HepG2 (cell line): ENCODE results near the gene TEKT5. TPM values are rescaled to one million over a fixed set of nuclear protein-coding genes. Genes with fewer than 3 reads are reported as not detected.

Experiments
- ATF1 ChIP-seq: IDR thresholded peaks from 2 replicates; pipeline ENCODE4 v1.6.1; 2016; ENCODE audit warnings: mild to moderate bottlenecking, control low read depth
- CEBPB ChIP-seq: IDR thresholded peaks from 2 replicates; pipeline ENCODE4 v1.6.1; 2011; ENCODE audit warnings: low read depth, low read length, improper control_type of control experiment, borderline replicate concordance
- HNRNPLL ChIP-seq: fragments of 200-400 bp; formaldehyde crosslinking; IDR thresholded peaks from 2 replicates; pipeline ENCODE4 v1.6.1; 2017; ENCODE audit warnings: mild to moderate bottlenecking, low read depth, low read length; ENCODE audit not compliant: poor library complexity, severe bottlenecking
- HOXA3 ChIP-seq: sonication (generic); formaldehyde crosslinking; IDR thresholded peaks from 2 replicates; pipeline ENCODE4 v1.5.0; 2020; ENCODE audit warnings: missing genetic modification reagents
- IKZF1 ChIP-seq: fragments of 450-650 bp; IDR thresholded peaks from 2 replicates; pipeline ENCODE4 v1.7.1; 2016
- RNF2 ChIP-seq: fragments of 450-650 bp; conservative IDR thresholded peaks from 2 replicates; pipeline ENCODE4 v1.6.1; 2016; ENCODE audit warnings: low read depth
- SALL1 ChIP-seq: sonication (generic); formaldehyde crosslinking; IDR thresholded peaks from 2 replicates; pipeline ENCODE4 v1.8.0; 2022; ENCODE audit warnings: mild to moderate bottlenecking, missing genetic modification reagents
- TCF7 ChIP-seq: sonication (generic); IDR thresholded peaks from 2 replicates; pipeline ENCODE4 v1.6.1; 2016; ENCODE audit warnings: antibody characterized with exemption, low read depth
- TMF1 ChIP-seq: sonication (generic); formaldehyde crosslinking; IDR thresholded peaks from 2 replicates; pipeline ENCODE4 v1.8.1; 2022; ENCODE audit warnings: low read depth, missing genetic modification reagents
- ZFY ChIP-seq: sonication (generic); formaldehyde crosslinking; IDR thresholded peaks from 2 replicates; pipeline ENCODE4 v1.4.0; 2020; ENCODE audit warnings: missing genetic modification reagents
- ZFYVE20 ChIP-seq: sonication (generic); formaldehyde crosslinking; IDR thresholded peaks from 2 replicates; pipeline ENCODE4 v1.8.0; 2023; ENCODE audit warnings: low read depth, mild to moderate bottlenecking, moderate library complexity, missing genetic modification reagents, borderline replicate concordance
- polyA plus RNA-seq, 8 experiments: library from polyadenylated mRNA; depleted of rRNA in 3 of 8; stranded (reverse) in 7 of 8; unstranded in 1 of 8; fragments of >200 nt; fragmentation: Illumina TruSeq in 4 of 8; extraction: Trizol in 4 of 8; gene quantifications; 2 replicates each; pipeline versions ENCODE4 v1.2.1 to v1.2.3, GENCODE V29; 2011 to 2016; ENCODE audit warnings: low read depth in 4 of 8, missing spikeins in 1 of 8, mixed read lengths in 1 of 8; ENCODE audit not compliant: insufficient read depth in 1 of 8
- total RNA-seq, 5 experiments: library from RNA; depleted of rRNA; stranded (reverse); fragments of >200 nt; fragmentation: Illumina TruSeq; extraction: Trizol; gene quantifications; 2 replicates each; pipeline ENCODE4 v1.2.3, GENCODE V29; 2016; ENCODE audit warnings: low read depth in 1 of 5
- TF ChIP-seq, protein P1 (sequence below): sonication (generic); formaldehyde crosslinking; IDR thresholded peaks from 2 replicates; pipeline ENCODE4 v1.5.1; 2020; ENCODE audit warnings: mild to moderate bottlenecking, missing genetic modification reagents, moderate library complexity
- TF ChIP-seq, protein P2 (sequence below): sonication (generic); formaldehyde crosslinking; IDR thresholded peaks from 2 replicates; pipeline ENCODE4 v1.4.0; 2020; ENCODE audit warnings: missing genetic modification reagents

Gene TEKT5
- total and polyA plus RNA-seq, 2 of the 13 experiments (the other 11 are each of a cell fraction or from before 2014, with no cell fraction given), result 0.16 TPM; not detected in 1

- TF ChIP-seq SALL1 (peak; percentile 69), CEBPB (peak; percentile 78), RNF2 (peak; percentile 43; the same call in 1 of the 2 replicates), TCF7 (0 out of 2 replicates have a peak, but pooled peaks have one; percentile 4), HNRNPLL (no peak), ATF1 (no peak), HOXA3 (peak; percentile 36; the same call in 1 of the 2 replicates), IKZF1 (no peak), TMF1 (0 out of 2 replicates have a peak, but pooled peaks have one; percentile 43), ZFY (0 out of 2 replicates have a peak, but pooled peaks have one; percentile 9), ZFYVE20 (0 out of 2 replicates have a peak, but pooled peaks have one; percentile 42)
- TF ChIP-seq, protein P1, sequence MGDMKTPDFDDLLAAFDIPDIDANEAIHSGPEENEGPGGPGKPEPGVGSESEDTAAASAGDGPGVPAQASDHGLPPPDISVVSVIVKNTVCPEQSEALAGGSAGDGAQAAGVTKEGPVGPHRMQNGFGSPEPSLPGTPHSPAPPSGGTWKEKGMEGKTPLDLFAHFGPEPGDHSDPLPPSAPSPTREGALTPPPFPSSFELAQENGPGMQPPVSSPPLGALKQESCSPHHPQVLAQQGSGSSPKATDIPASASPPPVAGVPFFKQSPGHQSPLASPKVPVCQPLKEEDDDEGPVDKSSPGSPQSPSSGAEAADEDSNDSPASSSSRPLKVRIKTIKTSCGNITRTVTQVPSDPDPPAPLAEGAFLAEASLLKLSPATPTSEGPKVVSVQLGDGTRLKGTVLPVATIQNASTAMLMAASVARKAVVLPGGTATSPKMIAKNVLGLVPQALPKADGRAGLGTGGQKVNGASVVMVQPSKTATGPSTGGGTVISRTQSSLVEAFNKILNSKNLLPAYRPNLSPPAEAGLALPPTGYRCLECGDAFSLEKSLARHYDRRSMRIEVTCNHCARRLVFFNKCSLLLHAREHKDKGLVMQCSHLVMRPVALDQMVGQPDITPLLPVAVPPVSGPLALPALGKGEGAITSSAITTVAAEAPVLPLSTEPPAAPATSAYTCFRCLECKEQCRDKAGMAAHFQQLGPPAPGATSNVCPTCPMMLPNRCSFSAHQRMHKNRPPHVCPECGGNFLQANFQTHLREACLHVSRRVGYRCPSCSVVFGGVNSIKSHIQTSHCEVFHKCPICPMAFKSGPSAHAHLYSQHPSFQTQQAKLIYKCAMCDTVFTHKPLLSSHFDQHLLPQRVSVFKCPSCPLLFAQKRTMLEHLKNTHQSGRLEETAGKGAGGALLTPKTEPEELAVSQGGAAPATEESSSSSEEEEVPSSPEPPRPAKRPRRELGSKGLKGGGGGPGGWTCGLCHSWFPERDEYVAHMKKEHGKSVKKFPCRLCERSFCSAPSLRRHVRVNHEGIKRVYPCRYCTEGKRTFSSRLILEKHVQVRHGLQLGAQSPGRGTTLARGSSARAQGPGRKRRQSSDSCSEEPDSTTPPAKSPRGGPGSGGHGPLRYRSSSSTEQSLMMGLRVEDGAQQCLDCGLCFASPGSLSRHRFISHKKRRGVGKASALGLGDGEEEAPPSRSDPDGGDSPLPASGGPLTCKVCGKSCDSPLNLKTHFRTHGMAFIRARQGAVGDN (CRISPR knock-in tag), result peak; percentile 64
- TF ChIP-seq, protein P2, sequence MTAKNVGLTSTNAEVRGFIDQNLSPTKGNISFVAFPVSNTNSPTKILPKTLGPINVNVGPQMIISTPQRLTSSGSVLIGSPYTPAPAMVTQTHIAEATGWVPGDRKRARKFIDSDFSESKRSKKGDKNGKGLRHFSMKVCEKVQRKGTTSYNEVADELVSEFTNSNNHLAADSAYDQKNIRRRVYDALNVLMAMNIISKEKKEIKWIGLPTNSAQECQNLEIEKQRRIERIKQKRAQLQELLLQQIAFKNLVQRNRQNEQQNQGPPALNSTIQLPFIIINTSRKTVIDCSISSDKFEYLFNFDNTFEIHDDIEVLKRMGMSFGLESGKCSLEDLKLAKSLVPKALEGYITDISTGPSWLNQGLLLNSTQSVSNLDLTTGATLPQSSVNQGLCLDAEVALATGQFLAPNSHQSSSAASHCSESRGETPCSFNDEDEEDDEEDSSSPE (CRISPR knock-in tag), result peak; percentile 72
Measured at GRCh38 chr16:10681310-10682308, 13.1 kb downstream of the TEKT5 start (continued).
